ENCODE data around the gene SAMD7. TPM values are rescaled to one million over a fixed set of nuclear protein-coding genes. Genes with fewer than 3 reads are reported as not detected.

SAMD7 gene
- total RNA-seq, 1 donor from 2014 or later = not detected

DNA sequence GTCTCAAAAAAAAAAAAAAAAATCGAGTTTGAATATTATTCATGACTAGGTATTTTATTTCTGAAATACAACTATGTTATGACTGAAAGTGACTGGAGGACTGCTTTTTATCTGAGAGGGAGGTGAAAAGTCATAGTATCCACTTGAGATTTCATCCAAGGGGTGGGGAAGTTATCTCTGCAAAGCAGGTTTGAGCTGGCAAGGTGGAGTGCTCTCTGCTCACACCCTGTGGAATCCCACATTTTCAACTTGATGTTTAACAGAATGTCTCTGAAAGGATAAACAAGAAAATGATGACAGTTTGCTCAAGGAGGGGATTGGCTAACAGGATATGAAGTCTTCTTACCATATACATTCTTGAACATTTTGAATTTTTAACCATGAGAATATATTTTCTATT, 27.9 kb downstream of the SAMD7 start:
- no peaks in the 10 kb centered on the region for H3K36me3 Mint-ChIP-seq

DNA sequence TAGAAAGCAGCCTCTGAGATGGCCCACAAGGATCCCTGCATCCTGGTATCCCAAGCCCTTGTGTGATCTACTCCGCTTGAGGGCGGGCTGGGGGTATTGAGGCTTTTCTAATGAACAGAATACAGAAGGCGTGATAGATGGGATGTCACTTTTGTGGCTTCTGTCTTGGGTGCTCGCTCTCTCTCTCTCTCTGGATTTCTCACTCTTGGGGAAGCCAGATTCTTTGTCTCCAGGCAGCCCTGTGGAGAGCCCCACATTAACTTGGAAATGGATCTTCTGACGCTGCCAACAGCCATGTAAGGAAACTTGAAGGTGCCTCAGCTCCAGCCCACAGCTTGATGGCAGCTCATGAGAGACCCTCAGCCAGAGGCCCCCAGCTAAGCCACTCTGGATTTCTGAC, 28.4 kb downstream of the SAMD7 start:
- no peaks in the 10 kb centered on the region for H3K27me3 ChIP-seq
- no peaks in the 10 kb centered on the region for H3K79me2 ChIP-seq (ENCODE audit: low read depth)
- no peak overlapping the region for H3K4me3 ChIP-seq
- no peak overlapping the region for H3K9ac ChIP-seq
- no peaks in the 10 kb centered on the region for H3K9me3 Mint-ChIP-seq
- H3K36me3 ChIP-seq = no peaks in the 10 kb centered on the region
- H3K4me2 ChIP-seq = no peak overlapping the region
- no peaks in the 10 kb centered on the region for H3K4me1 Mint-ChIP-seq
- H3K27ac ChIP-seq = no peak overlapping the region
- DNase-seq (ENCODE audit: low spot score) = no peak
- TF ChIP-seq, protein P1, sequence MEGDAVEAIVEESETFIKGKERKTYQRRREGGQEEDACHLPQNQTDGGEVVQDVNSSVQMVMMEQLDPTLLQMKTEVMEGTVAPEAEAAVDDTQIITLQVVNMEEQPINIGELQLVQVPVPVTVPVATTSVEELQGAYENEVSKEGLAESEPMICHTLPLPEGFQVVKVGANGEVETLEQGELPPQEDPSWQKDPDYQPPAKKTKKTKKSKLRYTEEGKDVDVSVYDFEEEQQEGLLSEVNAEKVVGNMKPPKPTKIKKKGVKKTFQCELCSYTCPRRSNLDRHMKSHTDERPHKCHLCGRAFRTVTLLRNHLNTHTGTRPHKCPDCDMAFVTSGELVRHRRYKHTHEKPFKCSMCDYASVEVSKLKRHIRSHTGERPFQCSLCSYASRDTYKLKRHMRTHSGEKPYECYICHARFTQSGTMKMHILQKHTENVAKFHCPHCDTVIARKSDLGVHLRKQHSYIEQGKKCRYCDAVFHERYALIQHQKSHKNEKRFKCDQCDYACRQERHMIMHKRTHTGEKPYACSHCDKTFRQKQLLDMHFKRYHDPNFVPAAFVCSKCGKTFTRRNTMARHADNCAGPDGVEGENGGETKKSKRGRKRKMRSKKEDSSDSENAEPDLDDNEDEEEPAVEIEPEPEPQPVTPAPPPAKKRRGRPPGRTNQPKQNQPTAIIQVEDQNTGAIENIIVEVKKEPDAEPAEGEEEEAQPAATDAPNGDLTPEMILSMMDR (IDR thresholded peaks at IDR 0.05) = no peak
- TF ChIP-seq EZH2 (IDR thresholded peaks at IDR 0.05) (no peak), EZH2phosphoT487 (IDR thresholded peaks at IDR 0.05) (no peak)
- H3K27me3 Mint-ChIP-seq (ENCODE audit: insufficient read depth, low read depth) = no peaks in the 10 kb centered on the region
- no peak overlapping the region for H3K4me3 Mint-ChIP-seq
- no peaks in the 10 kb centered on the region for H3F3A ChIP-seq (ENCODE audit: low read depth)
- no peak overlapping the region for H2AFZ ChIP-seq (replicated peaks)
- no peaks in the 10 kb centered on the region for H3K9me3 ChIP-seq (ENCODE audit: low read depth)
- no peaks in the 10 kb centered on the region for H4K20me1 ChIP-seq (ENCODE audit: low read depth)
- no peaks in the 10 kb centered on the region for H3K4me1 ChIP-seq
- H3K36me3 Mint-ChIP-seq = no peaks in the 10 kb centered on the region
- H3K27ac Mint-ChIP-seq = no peak overlapping the region

More for the DNA sequence above, 27.9 kb downstream of the SAMD7 start:
- Mint-ChIP-seq H3K4me1 (no peaks in the 10 kb centered on the region), H3K9me3 (no peaks in the 10 kb centered on the region), H3K27me3 (ENCODE audit: insufficient read depth, low read depth) (no peaks in the 10 kb centered on the region), H3K27ac (no peak overlapping the region), H3K4me3 (no peak overlapping the region)
- Histone ChIP-seq H3K27me3 (no peaks in the 10 kb centered on the region), H3K79me2 (ENCODE audit: low read depth) (no peaks in the 10 kb centered on the region), H3K4me3 (no peak overlapping the region), H3K4me1 (no peaks in the 10 kb centered on the region), H4K20me1 (ENCODE audit: low read depth) (no peaks in the 10 kb centered on the region), H3K4me2 (no peak overlapping the region), H3F3A (ENCODE audit: low read depth) (no peaks in the 10 kb centered on the region), H3K9me3 (ENCODE audit: low read depth) (no peaks in the 10 kb centered on the region), H3K27ac (no peak overlapping the region), H3K36me3 (no peaks in the 10 kb centered on the region), H2AFZ (replicated peaks) (no peak overlapping the region), H3K9ac (no peak overlapping the region)
- no peak for TF ChIP-seq EZH2phosphoT487 (IDR thresholded peaks at IDR 0.05)
- TF ChIP-seq, protein P1 (IDR thresholded peaks at IDR 0.05) = no peak
- TF ChIP-seq EZH2 (IDR thresholded peaks at IDR 0.05) = no peak
- DNase-seq (ENCODE audit: low spot score) = no peak

DNA sequence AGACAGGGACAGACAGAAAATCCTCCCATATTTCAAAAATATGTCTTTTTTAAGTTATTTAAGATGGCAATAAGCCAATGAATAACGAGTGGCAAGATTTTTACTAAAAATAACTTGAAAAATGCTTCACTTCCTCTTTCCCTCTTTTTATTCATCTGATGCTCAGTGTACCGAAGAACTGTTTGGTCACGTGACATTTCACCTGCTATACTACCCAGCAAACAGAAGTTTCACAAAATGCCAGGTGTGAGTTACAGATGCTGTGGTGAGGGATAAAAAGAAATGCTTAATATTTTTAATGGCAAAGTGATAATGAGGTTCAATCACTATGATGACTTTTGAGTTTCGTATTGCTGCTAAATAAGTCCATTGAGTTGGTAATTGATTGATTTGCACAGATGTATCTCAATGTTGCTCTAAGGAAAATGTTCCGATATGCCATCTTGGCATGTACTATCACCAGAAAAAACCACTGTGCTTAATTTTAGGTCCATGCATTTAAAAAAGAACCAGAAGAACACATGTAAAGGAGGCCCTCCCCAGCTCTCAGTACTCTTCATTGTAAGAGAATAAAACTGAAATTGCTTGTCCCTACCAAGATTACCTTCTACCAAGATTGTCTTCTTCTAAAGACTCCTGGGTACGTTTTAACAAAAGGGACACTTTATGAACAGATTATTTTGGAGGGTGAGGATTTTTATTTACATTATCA, 29.3 kb downstream of the SAMD7 start:
- Histone ChIP-seq H3K4me3 (no peak overlapping the region), H3K9me3 (ENCODE audit: low read depth) (no peaks in the 10 kb centered on the region), H3K4me2 (no peak overlapping the region), H3K27me3 (no peaks in the 10 kb centered on the region), H4K20me1 (ENCODE audit: low read depth) (no peaks in the 10 kb centered on the region), H3K4me1 (no peaks in the 10 kb centered on the region), H2AFZ (replicated peaks) (no peak overlapping the region), H3F3A (ENCODE audit: low read depth) (no peaks in the 10 kb centered on the region), H3K27ac (no peak overlapping the region), H3K9ac (no peak overlapping the region), H3K79me2 (ENCODE audit: low read depth) (no peaks in the 10 kb centered on the region), H3K36me3 (no peaks in the 10 kb centered on the region)
- Mint-ChIP-seq H3K9me3 (no peaks in the 10 kb centered on the region), H3K27me3 (ENCODE audit: insufficient read depth, low read depth) (no peaks in the 10 kb centered on the region), H3K27ac (no peak overlapping the region), H3K4me3 (no peak overlapping the region), H3K4me1 (no peaks in the 10 kb centered on the region), H3K36me3 (no peaks in the 10 kb centered on the region)
- no peak for DNase-seq (ENCODE audit: low spot score)
- TF ChIP-seq EZH2 (IDR thresholded peaks at IDR 0.05) (no peak), EZH2phosphoT487 (IDR thresholded peaks at IDR 0.05) (no peak)
- TF ChIP-seq, protein P1 (IDR thresholded peaks at IDR 0.05) = no peak
